Pancreas (tissue), 10 donors: ENCODE results near the gene HOXC12. TPM values are rescaled to one million over a fixed set of nuclear protein-coding genes. Genes with fewer than 3 reads are reported as not detected.
A peak's percentile ranks its signal among the peaks of the same experiment; 100 is the strongest.

Experiments used
- ATAC-seq, 4 donors: fragments of 200-7000 bp; cut with Tn5 transposase; one replicate each; pipeline versions ENCODE4 v1.8.0 to v1.9.1; 2020; ENCODE audit warnings: mild to moderate bottlenecking in 4 of 4, moderate library complexity in 4 of 4
- DNase-seq, 6 donors: peaks; one replicate each; pipeline ENCODE4 v3.0.0-alpha.2; 2020
- FAIRE-seq: peaks from 2 replicates; lab custom pipeline; 2012; peaks lifted over from hg19 to GRCh38; lab: Jason Lieb, UNC
- H3K27ac ChIP-seq, 4 donors: fragments of 200-600 bp; sonication (generic); 1 replicate in 3 of 4; 2 replicates in 1 of 4; pipeline versions ENCODE4 v1.5.0 to v1.8.0; 2020
- H3K27me3 ChIP-seq, 4 donors: fragments of 200-600 bp; one replicate each; pipeline ENCODE4 v1.8.0; 2021
- H3K36me3 ChIP-seq, 3 donors: fragments of 200-600 bp; sonication (generic) in 1 of 3; one replicate each; pipeline versions ENCODE4 v1.5.0 to v1.8.0; 2020 to 2021
- H3K4me1 ChIP-seq, 3 donors: fragments of 200-600 bp; one replicate each; pipeline ENCODE4 v1.8.0; 2021
- H3K4me3 ChIP-seq, 4 donors: fragments of 200-600 bp; sonication (generic) in 2 of 4; one replicate each; pipeline versions ENCODE4 v1.5.0 to v1.8.0; 2020 to 2021
- H3K9me3 ChIP-seq, 4 donors: fragments of 200-600 bp; one replicate each; pipeline ENCODE4 v1.8.0; 2021
- WGBS, 2 donors: extraction: QIAGEN DNeasy Blood & Tissue Kit; methylation state at CpG; one replicate each; pipeline ENCODE4 v1.1.7; 2013; 5-methylcytosine and 5-hydroxymethylcytosine counted together
- intact Hi-C, 3 donors: fragments of 100-400 bp; cut with DNase I; formaldehyde crosslinking; loops; one replicate each; pipeline versions ENCODE4 v1.11.1 to v1.14.2; 2022
- polyA plus RNA-seq, 2 donors: library from polyadenylated mRNA; stranded (reverse); fragments of 200-250 nt; gene quantifications; one replicate each; pipeline ENCODE4 v1.2.3, GENCODE V29; 2013
- total RNA-seq, 6 donors: library from RNA; stranded (reverse); fragmentation: NEBNext Ultra II Directional in 4 of 6; extraction: Animal tissue kit (Norgen Biotek cat#: 25700) in 4 of 6; gene quantifications; one replicate each; pipeline versions ENCODE4 v1.2.1 to v1.2.4, GENCODE V29; 2021 to 2023
- TF ChIP-seq, protein P1 (sequence below), 4 donors: fragments of 200-600 bp; sonication (generic) in 3 of 4; IDR thresholded peaks; one replicate each; pipeline versions ENCODE4 v1.5.0 to v1.8.0; 2021; ENCODE audit warnings: antibody characterized with exemption in 4 of 4
- donor health status: healthy with polysubstance abuse.
- donor health status: DM: no; HTN: no; CAD: no; lungs with moderate emphysema.
- donor health status: DM: no; HTN: no; CAD: no.
- donor health status: control.
- donor health status: control.
- donor health status: Bipolar disorder and iron deficiency.
- donor health status: DM: yes; HTN: yes; CAD: no.
- donor health status: DM: no; HTN: no; CAD: no.
- donor health status: DM: no; HTN: no; CAD: no.
- donor health status: DM: yes; HTN: yes; CAD: no.

HOXC12 gene
- total and polyA plus RNA-seq, 8 donors: not detected

DNA sequence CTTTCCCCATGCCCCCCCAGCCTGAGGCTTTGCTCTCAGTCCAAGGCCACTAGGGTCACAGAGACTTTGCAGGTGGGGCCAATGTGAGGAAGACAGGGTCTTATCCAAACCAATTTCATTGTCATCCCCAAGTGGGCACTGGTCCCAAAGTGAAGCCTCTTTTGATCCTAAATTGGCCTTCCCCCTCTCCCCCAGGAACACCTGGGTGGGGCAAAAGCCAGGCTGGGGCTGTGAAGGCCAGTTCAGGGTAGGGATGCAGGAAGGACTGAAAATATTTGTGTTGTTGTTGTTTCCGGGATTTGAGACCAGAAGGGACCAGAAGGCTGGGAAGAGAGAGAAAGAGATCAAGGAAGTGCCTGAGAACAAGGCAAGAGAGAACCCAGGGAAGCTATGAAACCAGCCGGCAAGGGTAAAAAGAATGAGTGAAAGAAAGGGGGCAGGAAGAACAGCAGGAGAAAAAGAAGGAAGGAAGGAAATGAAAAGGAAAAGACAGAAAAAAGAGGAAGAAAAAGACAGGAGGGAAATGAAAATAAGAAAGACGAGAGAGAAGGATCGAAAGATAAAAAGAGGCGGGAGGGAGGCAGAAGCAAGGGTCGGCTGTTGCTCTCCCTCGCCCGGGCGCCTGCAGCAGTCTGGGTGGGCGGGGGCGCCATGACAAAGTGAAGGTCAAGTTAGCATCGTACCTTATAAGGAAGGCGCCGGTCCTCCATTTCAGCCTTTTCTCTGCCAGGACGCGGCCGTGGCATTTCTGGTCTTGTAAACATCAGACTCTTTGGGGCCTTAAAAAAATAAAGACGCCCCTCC lies 10.8 kb downstream of the HOXC12 start:
- 5 to 6% methylated on average over 18 of the region's 18 CpGs for WGBS, 2 donors
- peak in 1 of 6 donors; percentile 23 for DNase-seq
- no peaks in the 10 kb centered on the region for H3K36me3 ChIP-seq
- H3K27me3 ChIP-seq: peaks cover 8 to 66% (median 24%) of the 10 kb centered on the region in 4 donors
- no peak overlapping the region for H3K27ac ChIP-seq
- no peaks in the 10 kb centered on the region for H3K4me1 ChIP-seq
- FAIRE-seq: no peak
- H3K9me3 ChIP-seq: no peaks in the 10 kb centered on the region
- no peak for ATAC-seq
- H3K4me3 ChIP-seq: no peak overlapping the region
- intact Hi-C loops: no loop called here
- TF ChIP-seq, protein P1, sequence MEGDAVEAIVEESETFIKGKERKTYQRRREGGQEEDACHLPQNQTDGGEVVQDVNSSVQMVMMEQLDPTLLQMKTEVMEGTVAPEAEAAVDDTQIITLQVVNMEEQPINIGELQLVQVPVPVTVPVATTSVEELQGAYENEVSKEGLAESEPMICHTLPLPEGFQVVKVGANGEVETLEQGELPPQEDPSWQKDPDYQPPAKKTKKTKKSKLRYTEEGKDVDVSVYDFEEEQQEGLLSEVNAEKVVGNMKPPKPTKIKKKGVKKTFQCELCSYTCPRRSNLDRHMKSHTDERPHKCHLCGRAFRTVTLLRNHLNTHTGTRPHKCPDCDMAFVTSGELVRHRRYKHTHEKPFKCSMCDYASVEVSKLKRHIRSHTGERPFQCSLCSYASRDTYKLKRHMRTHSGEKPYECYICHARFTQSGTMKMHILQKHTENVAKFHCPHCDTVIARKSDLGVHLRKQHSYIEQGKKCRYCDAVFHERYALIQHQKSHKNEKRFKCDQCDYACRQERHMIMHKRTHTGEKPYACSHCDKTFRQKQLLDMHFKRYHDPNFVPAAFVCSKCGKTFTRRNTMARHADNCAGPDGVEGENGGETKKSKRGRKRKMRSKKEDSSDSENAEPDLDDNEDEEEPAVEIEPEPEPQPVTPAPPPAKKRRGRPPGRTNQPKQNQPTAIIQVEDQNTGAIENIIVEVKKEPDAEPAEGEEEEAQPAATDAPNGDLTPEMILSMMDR (IDR thresholded peaks at IDR 0.05): no peak

DNA sequence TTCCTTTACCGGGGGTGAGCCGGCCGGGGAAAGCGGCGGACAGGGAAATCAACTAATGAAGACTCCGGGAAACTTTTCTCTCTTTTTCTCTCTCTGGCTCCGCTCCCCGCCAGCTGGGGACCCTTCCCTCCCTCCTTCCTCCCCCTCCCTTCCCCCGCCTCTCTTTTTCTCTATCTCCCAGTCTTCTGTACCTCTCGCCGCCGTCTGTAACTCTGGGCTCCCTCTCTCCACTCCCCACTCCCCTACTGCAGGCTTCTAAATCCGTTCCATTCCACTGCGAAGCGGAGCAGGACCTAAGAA lies 11.3 kb downstream of the HOXC12 start:
- intact Hi-C loops: no loop called here
- Histone ChIP-seq H3K27me3 (peaks cover 8 to 65% (median 18%) of the 10 kb centered on the region in 4 donors), H3K27ac (no peak overlapping the region), H3K9me3 (no peaks in the 10 kb centered on the region), H3K4me1 (no peaks in the 10 kb centered on the region), H3K36me3 (no peaks in the 10 kb centered on the region), H3K4me3 (no peak overlapping the region)
- no peak for DNase-seq
- TF ChIP-seq, protein P1 (IDR thresholded peaks at IDR 0.05): no peak
- 7 to 8% methylated on average over 15 of the region's 15 CpGs for WGBS, 2 donors
- ATAC-seq: no peak
- no peak for FAIRE-seq

DNA sequence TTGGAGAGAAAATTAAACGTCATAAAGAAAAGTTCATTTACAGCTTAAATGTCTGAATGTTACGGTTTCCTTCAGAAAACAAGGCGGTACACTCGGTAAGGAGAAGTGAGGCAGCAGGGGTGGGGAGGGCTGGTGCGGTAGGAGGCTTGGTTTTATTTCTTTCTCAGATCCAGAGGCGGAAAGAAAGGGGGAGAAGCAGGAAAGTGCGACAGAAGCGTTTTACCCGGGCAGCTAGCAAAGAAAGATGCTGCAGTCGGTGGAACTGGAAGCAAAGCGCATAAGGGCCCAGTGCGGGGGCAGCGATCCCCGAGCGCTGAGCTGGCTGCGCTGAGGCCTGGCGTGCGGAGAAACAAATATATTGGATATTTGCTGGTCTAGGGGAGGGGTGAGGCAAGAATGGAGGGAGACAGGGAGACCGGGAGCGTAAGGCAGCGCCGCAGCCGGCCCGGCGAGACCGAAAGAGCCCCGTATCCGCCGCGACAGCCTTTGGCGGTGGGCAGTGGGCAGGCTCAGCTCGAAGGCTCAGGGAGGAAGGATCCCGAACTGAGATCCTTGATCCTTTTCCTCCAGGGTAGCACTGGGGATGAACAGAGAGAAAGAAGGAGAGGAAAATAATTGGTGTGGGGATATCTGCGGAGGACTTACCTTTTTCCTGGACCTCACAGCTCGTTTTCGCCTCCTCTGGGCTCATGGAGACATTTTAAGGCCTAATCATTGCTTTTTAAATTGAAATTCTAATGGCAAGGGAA lies 11.9 kb downstream of the HOXC12 start:
- 10 to 14% methylated on average over 36 of the region's 36 CpGs for WGBS, 2 donors
- Histone ChIP-seq H3K36me3 (no peaks in the 10 kb centered on the region), H3K4me1 (no peaks in the 10 kb centered on the region), H3K27me3 (peaks cover 8 to 66% (median 17%) of the 10 kb centered on the region in 4 donors), H3K27ac (no peak overlapping the region), H3K4me3 (no peak overlapping the region), H3K9me3 (no peaks in the 10 kb centered on the region)
- no peak for ATAC-seq
- peak in 1 of 6 donors; percentile 21 for DNase-seq
- FAIRE-seq: no peak
- TF ChIP-seq, protein P1 (IDR thresholded peaks at IDR 0.05): no peak
- intact Hi-C loops: no loop called here

DNA sequence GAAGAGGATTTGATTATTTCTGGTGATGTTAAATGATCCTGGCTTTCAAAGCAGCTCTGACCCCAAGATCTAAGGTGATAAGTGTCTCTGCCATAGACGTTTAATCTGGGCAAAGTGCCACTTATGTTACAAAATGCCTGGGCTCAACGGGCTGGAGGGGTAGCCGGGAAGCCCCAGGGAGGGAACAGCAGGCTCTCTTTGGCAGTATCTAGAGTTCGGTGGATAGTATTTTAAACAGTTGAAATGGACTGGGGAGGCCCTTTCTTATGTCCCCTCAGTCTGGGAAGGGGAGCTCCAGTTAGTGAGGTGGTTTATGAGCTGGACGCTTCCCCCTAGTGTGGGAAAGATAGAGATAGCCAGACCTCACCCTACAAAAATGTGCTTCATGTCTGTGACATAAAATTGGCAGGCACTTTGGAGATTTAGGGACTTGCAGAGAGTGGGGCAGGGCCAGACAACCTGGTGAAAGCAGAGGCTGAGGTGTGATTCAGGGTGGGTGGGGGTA lies 12.8 kb downstream of the HOXC12 start:
- no peak for FAIRE-seq

More for the DNA sequence above, 12.8 kb downstream of the HOXC12 start:
- Histone ChIP-seq H3K36me3 (no peaks in the 10 kb centered on the region), H3K27me3 (peaks cover 4 to 58% (median 18%) of the 10 kb centered on the region in 4 donors), H3K9me3 (no peaks in the 10 kb centered on the region), H3K4me1 (no peaks in the 10 kb centered on the region), H3K27ac (no peak overlapping the region), H3K4me3 (no peak overlapping the region)
- intact Hi-C loops: no loop called here
- DNase-seq: no peak
- ATAC-seq: no peak
- TF ChIP-seq, protein P1 (IDR thresholded peaks at IDR 0.05): no peak
- 20 to 24% methylated on average over 5 of the region's 5 CpGs for WGBS, 2 donors
